GM23338 (cell line): ENCODE measurements around the gene M1AP. TPM values are rescaled to one million over a fixed set of nuclear protein-coding genes. Genes with fewer than 3 reads are reported as not detected.
A peak's percentile ranks its signal among the peaks of the same experiment; 100 is the strongest.

Experiments used
- ATAC-seq: fragments of 200-7000 bp; cut with Tn5 transposase; 3 replicates; pipeline ENCODE4 v1.9.1; 2020
- DNase-seq: peaks from one replicate; pipeline ENCODE4 v3.0.0-alpha.2; 2015; ENCODE audit warnings: low spot score
- H2AFZ ChIP-seq: fragments of 200-600 bp; sonication (generic); 2 replicates; pipeline ENCODE4 v1.8.0; 2016; ENCODE audit warnings: antibody characterized with exemption, mild to moderate bottlenecking, moderate library complexity
- H3F3A ChIP-seq: fragments of 200-600 bp; sonication (generic); replicated peaks from 2 replicates; pipeline ENCODE4 v1.8.0; 2017; ENCODE audit warnings: antibody characterized with exemption, mixed run types, low read depth
- H3K27ac ChIP-seq: fragments of 200-600 bp; sonication (generic); 2 replicates; pipeline ENCODE4 v1.6.1; 2016; ENCODE audit warnings: low read depth
- H3K27me3 ChIP-seq: fragments of 200-600 bp; sonication (generic); 2 replicates; pipeline ENCODE4 v1.8.0; 2016; ENCODE audit warnings: mild to moderate bottlenecking, mixed run types, moderate library complexity; ENCODE audit not compliant: insufficient read depth
- H3K36me3 ChIP-seq: fragments of 200-600 bp; sonication (generic); 2 replicates; pipeline ENCODE4 v1.8.0; 2016; ENCODE audit warnings: mild to moderate bottlenecking; ENCODE audit not compliant: insufficient read depth
- H3K4me1 ChIP-seq: fragments of 200-600 bp; sonication (generic); 2 replicates; pipeline ENCODE4 v1.8.0; 2016; ENCODE audit warnings: mild to moderate bottlenecking, moderate library complexity; ENCODE audit not compliant: insufficient read depth
- H3K4me2 ChIP-seq: fragments of 200-600 bp; sonication (generic); 2 replicates; pipeline ENCODE4 v1.7.1; 2017; ENCODE audit warnings: mixed run types
- H3K4me3 ChIP-seq: fragments of 200-600 bp; sonication (generic); 2 replicates; pipeline ENCODE4 v1.6.1; 2016; ENCODE audit warnings: mixed run types
- H3K79me2 ChIP-seq: fragments of 200-600 bp; sonication (generic); replicated peaks from 2 replicates; pipeline ENCODE4 v1.8.0; 2017; ENCODE audit warnings: mild to moderate bottlenecking; ENCODE audit not compliant: insufficient read depth
- H3K9me2 ChIP-seq: fragments of 200-600 bp; sonication (generic); 2 replicates; pipeline ENCODE4 v1.8.0; 2017; ENCODE audit not compliant: insufficient read depth
- H4K20me1 ChIP-seq: fragments of 200-600 bp; sonication (generic); replicated peaks from 2 replicates; pipeline ENCODE4 v1.8.0; 2017; ENCODE audit warnings: mild to moderate bottlenecking; ENCODE audit not compliant: insufficient read depth
- H3K27ac Mint-ChIP-seq: 2 replicates; pipeline ENCODE4 v1.8.0; 2020; ENCODE audit warnings: inconsistent platforms, mild to moderate bottlenecking, moderate library complexity, mixed read lengths
- H3K27me3 Mint-ChIP-seq: 3 replicates; pipeline ENCODE4 v1.8.0; 2022; ENCODE audit warnings: low read depth, mild to moderate bottlenecking, moderate library complexity, mixed read lengths, inconsistent platforms; ENCODE audit not compliant: insufficient read depth, poor library complexity
- H3K36me3 Mint-ChIP-seq: 3 replicates; pipeline ENCODE4 v1.8.0; 2021; ENCODE audit warnings: low read depth, mild to moderate bottlenecking, inconsistent platforms, moderate library complexity, mixed read lengths
- H3K4me1 Mint-ChIP-seq: 3 replicates; pipeline ENCODE4 v1.8.0; 2020; ENCODE audit warnings: mild to moderate bottlenecking, inconsistent platforms, mixed read lengths
- H3K4me3 Mint-ChIP-seq: 3 replicates; pipeline ENCODE4 v1.8.0; 2021; ENCODE audit warnings: moderate library complexity, mild to moderate bottlenecking, inconsistent platforms, mixed read lengths
- H3K9me3 Mint-ChIP-seq: 3 replicates; pipeline ENCODE4 v1.8.0; 2020; ENCODE audit warnings: moderate library complexity, mild to moderate bottlenecking, inconsistent platforms, mixed read lengths
- CREB1 ChIP-seq: fragments of 250-450 bp; sonication (Bioruptor Pico); IDR thresholded peaks from 2 replicates; pipeline ENCODE4 v1.5.0; 2020; ENCODE audit warnings: low read depth, mild to moderate bottlenecking, moderate library complexity
- ETS1 ChIP-seq: IDR thresholded peaks from 2 replicates; pipeline ENCODE4 v1.6.1; 2016; ENCODE audit warnings: antibody characterized with exemption
- EZH2phosphoT487 ChIP-seq: fragments of 200-600 bp; sonication (generic); IDR thresholded peaks from one replicate; pipeline ENCODE4 v1.8.1; 2018; ENCODE audit warnings: antibody characterized with exemption; ENCODE audit not compliant: unreplicated experiment
- JUNB ChIP-seq: IDR thresholded peaks from one replicate; pipeline ENCODE4 v1.6.1; 2016; ENCODE audit warnings: antibody characterized with exemption; ENCODE audit not compliant: unreplicated experiment
- NANOG ChIP-seq: IDR thresholded peaks from 2 replicates; pipeline ENCODE4 v1.6.1; 2016; ENCODE audit warnings: antibody characterized with exemption, borderline replicate concordance
- POLR2AphosphoS5 ChIP-seq: IDR thresholded peaks from 2 replicates; pipeline ENCODE4 v1.6.1; 2016; ENCODE audit warnings: antibody characterized with exemption, low read depth
- REST ChIP-seq: IDR thresholded peaks from one replicate; pipeline ENCODE4 v1.6.1; 2018; ENCODE audit warnings: antibody characterized with exemption; ENCODE audit not compliant: unreplicated experiment
- STAT1 ChIP-seq: IDR thresholded peaks from one replicate; pipeline ENCODE4 v1.6.1; 2016; ENCODE audit warnings: antibody characterized with exemption; ENCODE audit not compliant: unreplicated experiment
- ZNF114 ChIP-seq: fragments of 250-450 bp; sonication (Bioruptor Pico); IDR thresholded peaks from 2 replicates; pipeline ENCODE4 v1.5.0; 2020; ENCODE audit warnings: mild to moderate bottlenecking, moderate library complexity
- ZNF331 ChIP-seq: fragments of 250-450 bp; sonication (Bioruptor Pico); IDR thresholded peaks from 2 replicates; pipeline ENCODE4 v1.5.0; 2020; ENCODE audit warnings: low read depth, mild to moderate bottlenecking, moderate library complexity
- polyA plus RNA-seq: library from polyadenylated mRNA; unstranded; fragments of >200 nt; fragmentation: Nextera tagmentation; extraction: Ambion mirVana; gene quantifications from 2 replicates; pipeline ENCODE4 v1.2.1, GENCODE V29; 2016
- total RNA-seq: library from RNA; depleted of rRNA; stranded (reverse); fragments of >200 nt; shearing (Covaris generic); gene quantifications from 2 replicates; pipeline ENCODE4 v1.2.3, GENCODE V29; 2014

Gene M1AP
- total and polyA plus RNA-seq, 2 experiments from 2014 or later, result 5.1 to 12.1 TPM

GRCh38 chr2:74551530-74551929 is 96.6 kb downstream of the M1AP start:
- peak overlapping the region; percentile 7; the same call in 2 of the 3 replicates for H3K4me3 Mint-ChIP-seq

GRCh38 chr2:74550231-74550630 is 97.9 kb downstream of the M1AP start:
- DNase-seq, result no peak
- H3K27me3 ChIP-seq, result peaks cover 92% of the 10 kb centered on the region
- peaks cover 67% of the 10 kb centered on the region for H3K27me3 Mint-ChIP-seq
- TF ChIP-seq STAT1 (no peak), POLR2AphosphoS5 (no peak), ZNF114 (CRISPR knock-in tag) (no peak), EZH2phosphoT487 (no peak), CREB1 (CRISPR knock-in tag) (no peak), ZNF331 (CRISPR knock-in tag) (no peak), JUNB (no peak), ETS1 (no peak), NANOG (no peak), REST (no peak)

More at GRCh38 chr2:74551530-74551929, 96.6 kb downstream of the M1AP start:
- H3K4me3 ChIP-seq, result no peak overlapping the region
- no peak for TF ChIP-seq STAT1
- TF ChIP-seq CREB1 (CRISPR knock-in tag), result no peak
- no peak for TF ChIP-seq ZNF114 (CRISPR knock-in tag)
- no peak for TF ChIP-seq ETS1
- no peak for TF ChIP-seq ZNF331 (CRISPR knock-in tag)
- ATAC-seq (no peak), DNase-seq (no peak)
- H3K4me1 ChIP-seq, result peaks cover 22% of the 10 kb centered on the region
- H3K36me3 ChIP-seq, result no peaks in the 10 kb centered on the region
- no peak overlapping the region for H3K4me2 ChIP-seq
- H2AFZ ChIP-seq, result no peak overlapping the region
- H3F3A ChIP-seq, result peaks cover 9% of the 10 kb centered on the region
- Mint-ChIP-seq H3K27me3 (peaks cover 80% of the 10 kb centered on the region), H3K9me3 (peaks cover 3% of the 10 kb centered on the region; the same call in 1 of the 3 replicates), H3K27ac (no peak overlapping the region), H3K4me1 (peaks cover 26% of the 10 kb centered on the region), H3K36me3 (peaks cover 6% of the 10 kb centered on the region; the same call in 1 of the 3 replicates)
- no peaks in the 10 kb centered on the region; the same call in 1 of the 2 replicates for H4K20me1 ChIP-seq
- peaks cover 5% of the 10 kb centered on the region; the same call in 1 of the 2 replicates for H3K79me2 ChIP-seq
- H3K27ac ChIP-seq, result no peak overlapping the region
- no peaks in the 10 kb centered on the region for H3K9me2 ChIP-seq
- H3K27me3 ChIP-seq, result peaks cover 92% of the 10 kb centered on the region

More at GRCh38 chr2:74550231-74550630, 97.9 kb downstream of the M1AP start:
- peaks cover 9% of the 10 kb centered on the region for H3F3A ChIP-seq
- H3K79me2 ChIP-seq, result peaks cover 5% of the 10 kb centered on the region; the same call in 1 of the 2 replicates
- H3K9me2 ChIP-seq, result no peaks in the 10 kb centered on the region
- H3K4me2 ChIP-seq, result peak overlapping the region; percentile 87
- H3K36me3 Mint-ChIP-seq, result peaks cover 6% of the 10 kb centered on the region; the same call in 1 of the 3 replicates
- H3K4me3 Mint-ChIP-seq, result peak overlapping the region; percentile 82
- H3K4me3 ChIP-seq, result peak overlapping the region; percentile 84
- H3K4me1 Mint-ChIP-seq, result peaks cover 26% of the 10 kb centered on the region
- H4K20me1 ChIP-seq, result peaks cover 4% of the 10 kb centered on the region; the same call in 1 of the 2 replicates
- no peak for ATAC-seq
- H3K9me3 Mint-ChIP-seq, result peaks cover 3% of the 10 kb centered on the region; the same call in 1 of the 3 replicates
- peaks cover 22% of the 10 kb centered on the region for H3K4me1 ChIP-seq
- no peak overlapping the region for H3K27ac Mint-ChIP-seq
- H2AFZ ChIP-seq, result no peak overlapping the region
- no peak overlapping the region for H3K27ac ChIP-seq
- no peaks in the 10 kb centered on the region for H3K36me3 ChIP-seq
